GM12873 (cell line): Measurements from ENCODE around the gene MAPK8IP2.

Source experiments
- CTCF ChIP-seq: IDR thresholded peaks from 2 replicates; pipeline ENCODE4 v1.5.1; 2012; ENCODE audit warnings: low read depth, mild to moderate bottlenecking, moderate library complexity, low read length, control low read depth; ENCODE audit not compliant: insufficient read depth; ENCODE audit errors: missing control alignments

The MAPK8IP2 gene

DNA sequence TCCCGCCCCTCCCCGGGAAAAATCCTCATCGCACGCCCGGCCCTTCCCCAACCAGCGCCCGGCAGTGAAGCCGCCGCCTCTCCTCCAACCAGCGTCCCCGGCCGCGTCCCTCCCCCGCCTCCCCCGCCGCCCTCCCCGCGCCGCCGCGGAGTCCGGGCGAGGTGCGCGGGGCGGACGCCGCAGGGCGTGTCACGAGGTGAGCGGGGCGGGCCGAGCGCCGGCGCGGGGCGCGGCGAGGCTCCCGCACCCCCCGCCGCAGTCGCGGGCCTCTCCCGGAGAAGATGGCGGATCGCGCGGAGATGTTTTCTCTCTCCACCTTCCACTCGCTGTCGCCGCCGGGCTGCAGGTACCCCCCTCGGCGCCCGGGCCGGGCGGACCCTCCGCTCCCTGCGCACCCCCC, at the start of gene MAPK8IP2:
Gene MAPK8IP2 (plus strand): TSS at position 256 of the 400 bp plus-strand sequence. CDS start 26 bp downstream, at position 282.
- TF ChIP-seq CTCF, result no peak

DNA sequence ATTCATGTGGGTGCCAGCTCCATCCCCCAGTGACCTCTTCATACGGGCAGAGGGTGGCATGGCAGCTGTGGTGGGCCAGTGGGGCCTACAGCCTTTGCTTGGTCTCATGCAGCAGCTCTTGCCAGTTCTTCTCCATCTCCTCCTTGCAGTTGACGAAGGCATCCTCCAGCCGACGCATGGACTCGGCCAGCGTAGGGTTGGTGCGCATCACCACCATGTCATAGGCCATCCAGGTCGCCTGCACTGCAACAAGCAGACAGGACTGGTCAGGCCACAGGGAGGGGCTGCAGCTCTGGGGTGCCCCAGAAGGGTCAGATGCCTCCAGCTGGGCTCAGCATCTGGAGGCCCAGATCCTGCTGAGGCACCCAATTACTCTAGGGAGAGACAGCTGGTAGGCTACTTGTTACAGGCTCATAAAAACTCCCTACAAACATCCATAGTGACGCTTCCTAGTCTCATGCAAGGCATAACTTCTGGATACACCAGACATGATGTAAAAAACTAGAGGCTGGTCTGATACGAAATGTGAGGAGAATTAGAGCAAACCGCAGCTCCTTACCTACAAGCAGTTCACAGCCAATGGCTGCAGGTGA, 49.3 kb upstream of the MAPK8IP2 start:
- TF ChIP-seq CTCF, result no peak

- no peak for TF ChIP-seq CTCF
Observed at GRCh38 chr22:50553310-50553709, 47.3 kb upstream of the MAPK8IP2 start.

GRCh38 chr22:50556703-50557102, 43.9 kb upstream of the MAPK8IP2 start:
- TF ChIP-seq CTCF, result no peak

- no peak for TF ChIP-seq CTCF
Observed at GRCh38 chr22:50560034-50560433, 40.6 kb upstream of the MAPK8IP2 start.

- no peak for TF ChIP-seq CTCF
Observed at GRCh38 chr22:50561401-50562358, 38.9 kb upstream of the MAPK8IP2 start.
